Measurements from ENCODE around the gene MBOAT7.

GRCh38 chr19:54193011-54193410 lies 3.6 kb upstream of the MBOAT7 start:
- no peak for TF ChIP-seq ZNF274 (IDR thresholded peaks at IDR 0.05; ENCODE audit: low read depth, low read length)
- no peak for TF ChIP-seq SUZ12 (IDR thresholded peaks at IDR 0.05; ENCODE audit: extremely low read depth, insufficient read depth, insufficient read length)
- no peak for TF ChIP-seq YY1 (IDR thresholded peaks at IDR 0.05; ENCODE audit: insufficient read depth, insufficient read length)
